Forelimb muscle (tissue), 1 donor: ENCODE results near the gene NBDY. TPM values are rescaled to one million over a fixed set of nuclear protein-coding genes. Genes with fewer than 3 reads are reported as not detected.
"Not testable (repeated sequence)": the region's sequence is repeated elsewhere in the genome, so short reads cannot be mapped to it uniquely, and the experiment has no call there.

Experiments
- DNase-seq: peaks from one replicate; pipeline ENCODE4 v3.0.0-alpha.2; 2013; ENCODE audit warnings: low read depth
- polyA plus RNA-seq: library from polyadenylated mRNA; unstranded; fragments of 120-200 nt; gene quantifications from one replicate; pipeline ENCODE4 v1.2.1, GENCODE V29; 2013; ENCODE audit not compliant: insufficient read length

Gene NBDY
- polyA plus RNA-seq, 1 donor: 39.4 TPM

- no peak for DNase-seq
Measured at GRCh38 chrX:56800801-56801200, 71.8 kb downstream of the NBDY start.

DNA sequence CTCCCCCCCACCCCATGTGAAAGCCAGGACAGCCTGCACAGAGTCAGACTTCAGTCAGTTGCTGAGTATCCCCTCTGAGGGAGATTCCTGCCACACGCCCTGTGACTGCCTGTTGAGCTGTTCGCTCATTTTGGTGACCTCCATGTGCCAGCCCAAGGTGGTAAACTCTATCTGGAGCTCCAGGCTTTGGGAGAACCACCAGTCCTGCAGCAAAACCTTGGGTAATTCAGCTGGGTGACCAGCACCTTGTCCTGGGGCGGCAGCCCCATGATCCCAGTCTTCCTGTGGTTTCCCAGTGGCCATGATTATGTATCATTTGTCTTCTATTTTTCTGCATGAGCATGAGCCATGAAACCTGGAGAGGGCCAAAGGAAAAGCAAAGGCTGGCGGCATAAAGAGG, 73.4 kb downstream of the NBDY start:
- no peak for DNase-seq

DNA sequence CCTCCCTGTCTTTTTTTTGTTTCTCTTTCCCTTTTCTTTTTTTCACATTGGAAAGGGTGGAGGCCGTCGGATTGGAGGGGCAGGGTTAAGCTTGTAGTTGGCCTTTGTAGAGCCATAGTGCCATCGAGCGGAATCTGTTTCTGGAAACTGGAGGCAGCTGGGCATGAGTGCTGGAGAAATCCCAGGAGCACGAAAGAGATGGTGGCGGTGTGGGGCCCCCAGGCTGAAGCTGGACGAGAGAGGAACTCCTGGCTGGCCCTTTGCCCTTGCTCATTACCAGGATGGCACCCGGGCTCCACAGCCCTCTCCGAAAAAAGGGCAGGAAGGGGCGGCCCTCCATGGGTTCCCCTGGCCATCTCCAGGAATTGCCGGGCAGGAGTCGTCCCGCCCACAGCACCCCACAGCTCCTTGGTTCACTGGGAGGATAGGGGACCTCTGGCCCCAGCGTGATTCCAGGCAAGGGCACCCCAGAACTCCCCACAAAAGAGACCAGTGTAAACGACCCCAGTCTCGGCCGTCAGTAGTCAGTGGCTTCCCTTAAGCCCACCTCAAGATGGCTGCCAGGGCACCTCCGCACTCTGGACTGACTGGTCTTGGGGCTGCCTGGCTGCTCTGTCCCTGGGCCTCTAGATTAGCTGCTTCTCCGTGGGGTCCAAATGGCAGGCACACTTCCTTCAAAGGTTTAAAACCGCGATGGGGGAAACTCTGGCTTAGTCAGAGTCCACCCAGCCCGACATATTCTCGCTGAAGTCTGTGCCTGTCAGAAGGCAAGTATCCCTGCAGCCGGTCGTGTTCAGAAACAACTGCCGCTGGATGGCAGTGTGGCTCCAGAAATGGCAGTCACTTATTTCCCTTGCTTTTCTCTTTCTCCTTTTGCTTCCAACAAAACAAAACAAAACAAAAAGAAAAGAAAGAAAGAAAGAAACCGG, 74.1 kb downstream of the NBDY start:
- DNase-seq: peak; percentile 79

GRCh38 chrX:56803850-56804681, 75.0 kb downstream of the NBDY start:
- DNase-seq: no peak

GRCh38 chrX:56804867-56805266, 75.8 kb downstream of the NBDY start:
- no peak for DNase-seq

DNA sequence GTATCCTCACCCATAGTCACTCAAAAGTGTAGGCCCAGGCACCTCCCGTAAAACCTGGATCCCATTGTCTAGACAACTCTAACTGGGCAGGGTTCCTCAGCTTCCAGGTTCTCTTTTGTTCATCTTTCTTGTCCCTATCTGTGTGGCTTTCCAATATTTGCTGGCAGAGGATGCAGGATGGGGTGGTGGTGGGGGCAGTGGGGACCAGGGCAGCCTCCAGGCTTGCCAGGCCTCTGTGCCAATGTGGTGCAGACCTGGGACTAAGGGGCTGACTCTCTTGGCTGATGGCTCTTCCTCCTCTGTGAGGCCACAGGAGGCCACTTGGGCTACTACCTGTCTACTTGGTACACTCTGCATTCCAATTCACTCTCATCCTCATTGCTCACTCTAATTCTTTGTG, 76.4 kb downstream of the NBDY start:
- no peak for DNase-seq

DNA sequence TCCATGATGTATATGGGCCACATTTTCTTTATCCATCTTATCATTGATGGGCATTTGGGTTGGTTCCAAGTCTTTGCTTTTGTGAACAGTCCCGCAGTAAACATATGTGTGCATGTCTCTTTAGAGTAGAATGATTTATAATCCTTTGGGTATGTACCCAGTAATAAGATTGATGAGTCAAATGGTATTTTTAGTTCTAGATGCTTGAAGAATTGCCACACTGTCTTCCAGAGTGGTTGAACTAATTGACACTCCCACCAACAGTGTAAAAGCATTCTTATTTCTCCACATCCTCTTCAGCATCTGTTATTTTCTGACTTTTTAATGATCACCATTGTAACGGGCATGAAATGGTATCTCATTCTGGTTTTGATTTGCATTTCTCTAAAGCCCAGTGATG, 77.1 kb downstream of the NBDY start:
- not testable (repeated sequence) for DNase-seq

DNA sequence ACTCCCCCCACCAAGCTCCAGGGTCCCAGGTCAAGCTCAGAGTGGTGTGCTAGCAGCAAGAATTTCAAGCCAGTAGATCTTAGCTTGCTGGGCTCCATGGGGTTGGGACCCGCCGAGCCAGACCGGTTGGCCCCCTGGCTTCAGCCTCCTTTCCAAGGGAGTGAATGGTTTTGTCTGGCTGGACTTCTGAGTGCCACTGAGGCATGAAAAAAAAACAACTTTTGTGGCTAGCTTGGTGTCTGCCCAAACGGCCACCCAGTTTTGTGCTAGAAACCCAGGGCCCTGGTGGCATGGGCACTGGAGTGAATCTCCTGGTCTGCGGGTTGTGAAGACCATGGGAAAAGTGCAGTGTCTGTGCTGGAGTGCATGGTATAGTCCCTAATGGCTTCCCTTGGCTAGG, 82.6 kb downstream of the NBDY start:
- no peak for DNase-seq

GRCh38 chrX:56812515-56813105, 83.6 kb downstream of the NBDY start:
- DNase-seq: no peak

- DNase-seq: no peak
Measured at GRCh38 chrX:56813318-56813837, 84.3 kb downstream of the NBDY start.

GRCh38 chrX:56817179-56817578, 88.1 kb downstream of the NBDY start:
- DNase-seq: no peak

DNA sequence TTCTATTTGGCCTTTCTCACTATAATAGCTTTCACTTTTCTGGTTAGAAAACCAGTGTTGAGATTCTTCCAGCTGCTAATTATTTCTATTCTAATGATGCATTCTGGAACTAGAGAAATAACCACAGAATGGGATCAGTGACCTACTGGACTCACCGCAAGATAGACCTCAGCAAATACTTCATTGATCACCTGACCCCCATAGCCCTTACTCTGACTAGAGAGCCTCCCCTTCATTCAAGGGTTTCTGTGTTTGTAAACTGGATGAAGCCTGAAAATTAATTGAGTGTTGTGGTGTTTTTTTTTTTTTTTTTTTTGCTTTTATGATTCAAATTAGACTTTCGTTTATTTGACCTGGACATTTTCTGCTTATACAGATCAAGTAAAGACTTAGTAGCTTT, 97.0 kb downstream of the NBDY start:
- DNase-seq: no peak

- DNase-seq: no peak
Measured at GRCh38 chrX:56833626-56834025, 104.6 kb downstream of the NBDY start.

DNA sequence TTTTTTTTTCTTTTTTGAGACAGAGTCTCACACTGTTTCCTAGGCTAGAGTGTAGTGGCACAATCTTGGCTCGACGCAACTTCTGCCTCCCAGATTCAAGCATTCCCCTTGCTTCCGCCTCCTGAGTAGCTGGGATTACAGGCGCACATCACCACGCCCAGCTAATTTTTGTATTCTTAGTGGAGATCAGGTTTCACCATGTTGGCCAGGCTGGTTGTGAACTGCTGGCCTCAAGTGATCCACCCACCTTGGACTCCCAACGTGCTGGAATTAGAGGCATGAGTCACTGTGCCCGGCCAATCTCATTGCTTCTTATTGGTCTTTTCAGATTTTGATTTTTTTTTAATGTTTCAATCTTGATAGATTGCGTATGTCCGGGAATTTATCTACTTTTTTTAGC, 124.4 kb downstream of the NBDY start:
- no peak for DNase-seq

DNA sequence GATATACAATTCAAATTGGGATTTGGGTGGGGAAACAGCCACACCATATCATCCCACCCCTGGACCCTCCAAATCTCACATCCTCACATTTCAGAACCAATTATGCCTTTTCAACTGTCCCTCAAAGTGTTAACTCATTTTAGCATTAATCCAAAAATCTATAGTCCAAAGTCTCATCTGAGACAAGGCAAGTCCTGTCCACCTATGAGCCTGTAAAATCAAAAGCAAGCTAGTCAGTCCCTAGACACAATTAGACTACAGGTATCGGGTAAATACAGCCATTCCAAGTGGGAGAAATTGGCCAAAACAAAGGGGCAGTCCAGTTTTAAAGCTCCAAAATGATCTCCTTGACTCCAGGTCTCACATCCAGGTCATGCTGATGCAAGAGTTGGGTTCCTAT, 128.0 kb downstream of the NBDY start:
- DNase-seq: no peak

- DNase-seq: no peak
Measured at GRCh38 chrX:56860888-56861287, 131.8 kb downstream of the NBDY start.

Other genes with a start within 250 kb of the NBDY start
- gene UBQLN2, start 165.6 kb upstream of the NBDY start, polyA plus RNA-seq: 26.5 TPM